ENCODE measurements around the gene HOXB4.

The HOXB4 gene

GRCh38 chr17:48589060-48589830 lies 11.1 kb upstream of the HOXB4 start:
- FAIRE-seq, result no peak

- no peak for FAIRE-seq
These were observed 10.4 kb upstream of the HOXB4 start for GRCh38 chr17:48588528-48588927.

DNA sequence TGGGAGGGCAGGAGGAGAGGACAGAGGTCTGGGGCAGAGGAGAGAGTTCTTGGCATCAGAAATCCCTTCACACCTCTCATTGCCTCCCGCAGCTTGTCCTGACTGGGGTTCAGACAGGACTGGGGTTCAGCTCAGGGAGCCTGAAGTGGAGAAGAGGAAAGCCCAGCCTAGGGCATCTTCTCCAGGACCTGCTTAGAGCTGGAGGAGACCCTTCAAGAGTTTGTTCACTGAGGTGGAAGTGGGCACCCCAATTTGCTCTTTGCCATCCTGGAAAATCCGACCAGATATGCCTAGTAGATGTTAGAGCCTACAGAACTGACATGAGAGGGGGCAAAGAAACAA lies 9.9 kb upstream of the HOXB4 start:
- no peak for FAIRE-seq

- no peak for FAIRE-seq
These were observed 9.3 kb upstream of the HOXB4 start for GRCh38 chr17:48587276-48588073.

DNA sequence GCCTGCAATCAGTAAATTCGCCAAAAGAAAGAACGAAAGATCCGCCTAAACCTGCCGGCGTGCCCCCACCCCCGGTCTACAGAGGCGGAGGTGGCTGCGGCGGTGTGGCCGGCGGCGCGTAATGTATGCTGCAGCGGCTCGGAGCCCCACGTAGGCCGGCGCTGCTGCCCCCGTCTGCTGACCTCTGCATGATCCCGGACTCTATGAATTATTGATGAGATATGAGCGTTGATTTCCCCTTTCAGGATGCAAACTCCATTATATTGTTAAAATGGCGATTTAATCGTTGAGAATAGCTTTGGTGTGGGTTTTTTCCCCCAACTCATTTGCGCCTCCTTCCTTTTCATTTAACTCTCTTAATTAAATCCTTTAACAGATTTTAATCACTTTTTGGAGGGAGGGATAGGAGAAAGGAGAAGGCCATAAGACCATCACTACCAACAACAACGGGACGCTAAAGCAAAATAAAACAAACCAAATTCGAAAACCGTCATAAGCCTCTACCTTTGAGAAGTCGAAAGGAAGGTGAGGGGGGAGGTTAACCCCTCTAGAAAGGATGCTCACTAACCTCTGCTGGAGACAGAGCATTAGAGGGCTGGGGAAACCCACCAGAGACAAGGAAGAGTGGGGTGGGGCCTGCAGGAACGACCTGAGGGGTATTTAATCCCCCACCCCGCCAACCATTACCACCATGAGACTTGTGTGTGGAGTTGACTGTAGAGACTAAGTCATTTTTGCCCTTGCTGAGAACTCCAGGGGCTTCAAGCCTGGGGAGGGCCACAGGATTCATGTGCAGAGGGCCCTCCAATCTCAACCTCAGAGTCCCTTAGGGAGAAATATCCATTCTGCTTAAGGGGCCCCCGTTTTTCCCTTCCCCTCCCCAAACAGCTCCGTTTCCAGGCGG lies 8.5 kb upstream of the HOXB4 start:
- no peak for FAIRE-seq

GRCh38 chr17:48584223-48584741 lies 6.1 kb upstream of the HOXB4 start:
- FAIRE-seq, result no peak

- FAIRE-seq, result no peak
These were observed 5.6 kb upstream of the HOXB4 start for GRCh38 chr17:48583708-48584222.

DNA sequence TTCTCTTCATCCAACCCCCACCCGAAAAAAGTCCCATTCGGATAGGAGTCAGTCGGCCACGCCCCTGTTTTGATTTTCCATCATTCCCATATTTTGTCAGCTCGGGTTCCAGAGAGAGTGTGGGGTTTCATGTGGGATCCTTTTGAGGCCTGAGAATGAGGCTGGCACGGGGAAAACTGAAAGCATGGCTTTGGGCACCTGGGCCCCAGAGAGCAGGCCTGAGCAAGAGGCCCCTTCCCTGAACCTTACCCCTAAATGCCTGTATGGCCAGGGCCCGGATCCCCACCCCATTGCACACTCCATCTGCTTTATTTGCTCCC lies 4.6 kb upstream of the HOXB4 start:
- FAIRE-seq, result no peak

- no peak for FAIRE-seq
These were observed 1.8 kb upstream of the HOXB4 start for GRCh38 chr17:48579760-48580554.

DNA sequence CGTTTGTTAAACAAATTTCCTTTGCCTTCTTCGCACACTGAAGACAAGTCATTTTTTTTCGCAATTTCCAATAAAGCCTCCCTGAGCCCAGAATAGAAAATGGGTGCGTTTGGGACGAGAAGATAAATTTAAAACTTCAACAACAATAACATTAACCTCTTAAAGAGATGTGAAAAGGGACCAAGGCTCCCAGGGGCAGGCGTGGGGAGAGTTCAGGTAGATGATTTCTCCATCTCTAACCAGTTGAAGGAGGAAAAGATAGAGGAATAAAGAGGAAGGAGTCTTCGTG lies 1.3 kb upstream of the HOXB4 start:
- no peak for FAIRE-seq

DNA sequence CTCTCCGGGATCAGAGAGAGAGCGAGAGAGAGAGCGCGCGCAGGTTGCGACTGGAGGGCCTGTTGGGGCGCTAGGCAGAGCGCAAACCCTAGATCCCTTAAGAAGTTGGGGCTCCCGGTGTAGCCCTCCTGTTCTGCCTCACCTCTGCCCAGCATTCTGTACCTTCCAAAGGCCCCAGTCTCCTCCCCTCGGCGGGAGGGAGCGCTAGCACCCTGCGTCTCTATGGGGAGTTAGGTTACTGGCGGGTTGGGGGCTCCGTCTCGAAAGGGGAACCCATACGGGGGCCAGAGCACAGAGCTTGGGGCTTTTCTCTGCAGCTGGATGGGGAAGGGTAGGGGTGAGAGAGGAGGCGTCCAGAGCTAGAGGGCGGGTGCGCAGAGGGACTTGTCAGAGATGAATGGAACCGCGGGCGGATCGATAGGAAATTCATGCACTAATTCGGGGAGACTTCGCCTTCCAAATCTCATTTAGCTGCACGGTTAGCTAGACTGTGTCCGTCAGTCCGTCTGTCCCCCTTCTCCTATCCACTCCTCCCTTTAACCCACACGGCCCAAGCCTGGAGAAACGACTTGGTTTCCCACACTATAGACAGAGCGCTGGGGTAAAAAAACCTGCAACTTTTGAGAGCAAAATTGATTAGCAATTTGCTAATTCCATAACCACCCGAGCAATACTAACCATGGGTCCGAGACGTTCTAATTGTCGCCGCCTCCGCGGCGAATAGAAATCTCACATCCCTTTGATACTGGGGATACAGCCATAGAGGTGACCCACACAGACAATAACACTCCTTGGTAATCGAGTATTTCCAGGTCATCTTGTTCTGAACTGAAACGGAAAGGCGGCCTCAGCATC lies 693 bp upstream of the HOXB4 start:
- no peak for FAIRE-seq

DNA sequence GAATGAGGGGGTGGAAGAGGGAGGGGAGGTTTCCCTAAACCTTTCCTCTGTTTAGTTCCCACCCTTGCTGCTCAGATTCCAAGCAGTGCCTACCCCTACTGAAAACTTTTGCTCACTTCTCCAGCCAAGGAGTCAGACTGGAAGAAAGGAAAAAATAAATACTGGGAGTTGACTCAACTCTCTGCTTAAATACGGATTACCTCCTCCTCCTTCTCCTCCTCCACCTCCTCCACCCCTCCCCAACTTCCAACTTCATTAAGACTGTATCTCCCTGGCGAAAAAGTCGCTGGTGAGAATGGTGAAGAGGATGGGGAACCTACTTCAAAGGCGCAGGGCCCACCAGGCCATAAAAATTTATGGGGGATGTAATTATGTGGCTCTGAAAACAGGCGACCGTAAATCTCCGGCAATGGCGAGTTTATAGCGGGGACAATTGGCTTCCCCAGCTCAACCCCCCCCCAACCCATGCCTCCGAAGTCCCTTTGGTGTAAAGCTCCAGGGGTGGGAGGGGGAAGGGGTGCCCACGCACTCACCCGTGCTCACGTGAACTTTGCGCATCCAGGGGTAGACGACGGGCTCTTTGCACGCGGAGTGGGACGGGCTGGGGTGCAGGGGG lies 712 bp downstream of the HOXB4 start:
- FAIRE-seq, result no peak

DNA sequence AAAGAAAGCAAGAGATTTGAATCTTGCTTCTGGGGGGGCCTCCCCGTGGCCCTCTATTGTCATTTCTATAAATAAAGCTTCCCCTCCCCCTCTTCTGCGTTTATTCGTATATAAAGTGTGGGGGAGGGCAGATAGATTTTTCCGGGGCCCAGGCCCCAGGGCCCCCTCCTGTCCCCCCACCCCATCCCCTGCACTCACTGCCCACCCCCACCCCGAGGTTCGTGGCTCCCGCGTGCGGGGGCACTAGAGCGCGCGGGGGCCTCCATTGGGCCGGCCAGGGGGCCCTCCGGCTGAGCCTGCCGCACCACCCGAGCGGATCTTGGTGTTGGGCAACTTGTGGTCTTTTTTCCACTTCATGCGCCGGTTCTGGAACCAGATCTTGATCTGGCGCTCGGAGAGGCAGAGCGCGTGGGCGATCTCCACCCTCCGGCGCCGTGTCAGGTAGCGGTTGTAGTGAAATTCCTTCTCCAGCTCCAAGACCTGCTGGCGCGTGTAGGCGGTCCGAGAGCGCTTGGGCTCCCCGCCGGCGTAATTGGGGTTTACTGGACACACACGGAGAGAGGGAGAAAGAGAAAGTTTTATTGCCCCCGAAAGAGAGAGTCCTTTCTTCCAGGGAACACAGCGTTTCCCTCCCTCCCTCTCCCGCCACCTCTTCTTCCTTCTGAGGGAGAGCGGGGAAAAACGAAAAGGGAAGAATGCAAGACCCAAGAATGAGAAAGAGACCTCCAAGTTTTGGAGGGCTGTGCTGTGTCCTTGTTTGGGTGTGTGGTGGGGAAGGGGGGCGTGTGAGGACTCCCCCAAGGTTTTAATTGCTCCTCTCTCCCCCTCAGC lies 1.5 kb downstream of the HOXB4 start:
- no peak for FAIRE-seq

- FAIRE-seq, result no peak
These were observed 2.3 kb downstream of the HOXB4 start for GRCh38 chr17:48575673-48576478.

DNA sequence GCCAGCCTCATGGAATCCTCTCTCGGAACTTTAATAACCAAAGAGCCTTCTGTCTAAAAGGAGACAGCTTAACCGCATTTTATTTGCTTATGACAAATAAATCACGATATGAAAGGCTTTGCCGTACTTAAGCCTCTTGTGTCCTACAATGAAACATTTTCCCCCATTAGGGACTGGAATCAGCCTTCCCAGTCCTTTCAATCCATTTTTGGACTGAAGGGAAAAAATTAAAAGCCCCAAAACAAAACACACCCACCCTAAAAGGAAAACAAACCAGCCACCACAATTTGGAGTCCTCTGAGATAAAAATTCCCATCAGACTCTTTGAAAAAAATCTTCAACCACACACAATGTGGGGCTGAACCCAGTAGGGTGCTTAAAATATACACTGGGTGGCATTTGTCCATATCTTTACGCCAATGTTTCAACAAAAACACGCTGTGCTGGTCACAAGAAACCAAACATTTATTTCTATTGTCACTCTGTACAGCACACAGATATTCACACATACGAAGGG lies 3.0 kb downstream of the HOXB4 start:
- FAIRE-seq, result no peak

- no peak for FAIRE-seq
These were observed 3.6 kb downstream of the HOXB4 start for GRCh38 chr17:48574505-48575065.

- FAIRE-seq, result no peak
These were observed 6.2 kb downstream of the HOXB4 start for GRCh38 chr17:48571826-48572417.
